B cell (primary cell): ENCODE data around the gene LRCH1.

ENCODE experiments used
- CTCF ChIP-seq: fragments of 200-600 bp; IDR thresholded peaks from one replicate; pipeline ENCODE4 v1.8.0; 2022; ENCODE audit warnings: antibody characterized with exemption, mild to moderate bottlenecking
- EZH2 ChIP-seq: IDR thresholded peaks from 2 replicates; pipeline ENCODE4 v1.6.1; 2012; ENCODE audit warnings: borderline replicate concordance, low read depth, mild to moderate bottlenecking, moderate library complexity, low read length; ENCODE audit not compliant: insufficient read depth, poor library complexity, severe bottlenecking

GRCh38 chr13:46663206-46664037, 110.5 kb downstream of the LRCH1 start:
- no peak for TF ChIP-seq CTCF
- TF ChIP-seq EZH2: no peak
